Stimulated activated CD4-positive, alpha-beta T cell treated with anti-CD3 and anti-CD28 coated beads, Interleukin-4, amount 100 ng/mL, for 48 hours (primary cell): ENCODE results near the gene DOC2A.
"Not testable (repeated sequence)": the region's sequence is repeated elsewhere in the genome, so short reads cannot be mapped to it uniquely, and the experiment has no call there.

Experiments used
- DNase-seq, 2 donors: peaks; one replicate each; pipeline ENCODE4 v3.0.0-alpha.2; 2020; ENCODE audit warnings: low read depth in 2 of 2

Gene DOC2A

DNA sequence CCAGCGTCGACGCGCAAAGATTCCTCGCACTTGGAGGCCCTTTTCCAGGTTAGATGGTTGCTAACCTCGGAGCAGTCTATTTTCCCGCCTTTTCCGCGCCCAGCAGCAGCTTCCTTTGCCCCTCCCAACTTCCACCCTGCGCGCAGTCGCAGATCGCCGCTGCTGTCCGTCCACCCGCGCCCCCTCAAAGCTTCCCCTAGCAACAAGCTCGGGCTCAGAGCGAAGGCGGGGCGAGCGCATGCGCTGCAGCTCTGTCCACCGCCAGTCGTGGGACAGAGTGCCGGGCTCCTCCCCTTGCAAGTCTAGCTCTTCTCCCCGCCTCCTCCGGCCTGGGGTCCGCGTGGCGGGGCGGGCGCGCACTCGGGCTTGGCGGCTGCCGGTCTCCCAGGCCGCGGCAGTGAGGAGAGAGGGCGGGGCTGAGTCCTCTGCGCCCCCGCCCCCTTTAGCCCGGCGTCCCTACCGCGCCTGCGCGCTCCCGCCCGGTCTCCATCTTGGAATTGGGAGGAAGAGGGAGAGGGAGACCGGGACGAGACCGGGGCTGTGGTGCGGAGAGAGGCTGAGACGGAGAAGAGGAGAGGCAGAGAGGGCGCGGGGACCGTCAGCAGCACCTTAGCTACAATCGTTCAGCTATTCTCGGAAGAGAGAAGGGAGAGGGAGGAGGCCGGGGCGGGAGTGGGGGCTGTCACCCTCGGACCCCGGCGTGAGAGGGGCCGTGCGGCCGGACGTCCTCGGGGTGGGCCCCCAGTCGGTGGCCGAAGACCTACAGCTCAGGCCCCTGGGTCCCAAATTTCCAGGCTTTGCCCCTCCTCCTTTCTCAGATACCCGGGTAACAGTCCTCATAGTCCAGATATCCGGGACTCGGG lies 37.2 kb downstream of the DOC2A start, which contains the start of gene TAOK2:
TSS of gene TAOK2 (plus strand) at position 485 of the 863 bp plus-strand sequence. CDS start 3,905 bp downstream, outside the sequence.
- peak; percentile 93 to 96 for DNase-seq

DNA sequence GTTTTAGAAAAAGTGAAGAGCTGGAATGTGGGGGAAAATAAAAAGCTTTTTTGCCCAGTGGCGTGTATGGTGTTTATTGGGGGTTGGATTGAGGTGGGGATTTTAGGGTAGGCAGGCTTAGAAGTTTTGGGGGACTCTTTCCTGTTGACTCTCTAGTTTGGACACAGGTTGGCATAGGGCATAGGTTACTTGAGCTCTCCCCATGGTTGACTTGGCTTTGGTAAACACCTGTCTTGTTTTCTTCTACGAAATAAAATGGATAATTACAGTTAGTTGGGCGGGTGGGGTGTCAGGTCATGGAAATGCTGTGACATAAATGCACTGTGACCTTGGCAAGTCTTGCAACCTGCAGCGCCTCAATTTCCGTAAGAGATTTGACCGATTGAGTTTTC lies 37.8 kb downstream of the DOC2A start:
- DNase-seq, result no peak

DNA sequence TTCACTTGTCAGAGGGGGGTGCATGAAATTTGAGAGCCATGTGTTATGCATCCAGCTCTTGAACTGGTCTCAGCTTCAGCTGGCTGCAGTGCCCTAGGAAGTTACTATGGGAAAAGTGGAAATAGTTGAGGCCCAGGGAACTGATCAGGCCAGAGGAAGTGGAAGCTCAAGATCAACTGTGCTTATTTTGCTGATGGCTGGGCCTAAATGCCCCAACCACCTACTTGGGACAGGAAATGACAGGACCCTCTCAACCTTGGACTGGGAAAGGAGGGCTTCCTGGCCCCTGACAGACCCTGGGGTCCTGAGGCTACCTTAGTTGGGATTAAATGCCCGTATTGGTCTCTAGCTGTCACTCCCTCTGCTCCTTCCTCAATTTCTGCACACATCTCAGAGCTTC lies 38.3 kb downstream of the DOC2A start:
- DNase-seq, result no peak

DNA sequence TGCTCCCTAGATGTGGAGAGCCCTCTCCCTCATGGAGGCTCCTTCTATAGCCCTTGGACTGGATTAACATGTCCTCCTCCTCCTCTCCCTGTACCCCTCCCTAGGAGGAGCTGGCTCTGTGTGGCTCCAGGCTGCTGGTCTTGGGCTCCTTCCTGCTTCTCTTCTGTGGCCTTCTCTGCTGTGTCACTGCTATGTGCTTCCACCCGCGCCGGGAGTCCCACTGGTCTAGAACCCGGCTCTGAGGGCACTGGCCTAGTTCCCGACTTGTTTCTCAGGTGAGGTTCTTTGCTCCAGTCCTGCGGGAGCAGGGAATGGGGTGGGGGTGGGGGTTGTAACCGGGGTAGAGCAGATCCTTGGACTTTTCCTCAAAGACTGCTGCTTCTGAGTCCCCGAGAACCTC lies 39.5 kb downstream of the DOC2A start:
- no peak for DNase-seq

DNA sequence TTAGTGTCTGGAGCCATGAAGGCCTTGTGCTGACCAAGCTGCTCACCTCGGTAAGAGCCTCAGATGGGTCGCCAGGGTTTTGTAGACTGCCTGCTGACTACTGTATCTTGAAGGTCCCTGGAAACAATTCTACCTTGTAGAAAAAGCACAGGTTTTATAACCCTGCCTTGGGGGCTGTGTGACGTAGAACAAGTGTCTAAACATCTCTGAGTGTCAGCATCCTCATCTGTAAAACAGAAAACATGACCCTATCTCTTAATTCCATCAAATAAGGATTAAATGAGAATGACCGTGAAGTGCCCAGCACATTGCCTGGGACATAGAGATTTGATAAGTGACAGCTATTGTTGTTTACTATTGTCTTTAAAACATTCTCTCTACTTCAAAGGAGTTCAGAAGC lies 42.6 kb downstream of the DOC2A start:
- DNase-seq, result no peak

DNA sequence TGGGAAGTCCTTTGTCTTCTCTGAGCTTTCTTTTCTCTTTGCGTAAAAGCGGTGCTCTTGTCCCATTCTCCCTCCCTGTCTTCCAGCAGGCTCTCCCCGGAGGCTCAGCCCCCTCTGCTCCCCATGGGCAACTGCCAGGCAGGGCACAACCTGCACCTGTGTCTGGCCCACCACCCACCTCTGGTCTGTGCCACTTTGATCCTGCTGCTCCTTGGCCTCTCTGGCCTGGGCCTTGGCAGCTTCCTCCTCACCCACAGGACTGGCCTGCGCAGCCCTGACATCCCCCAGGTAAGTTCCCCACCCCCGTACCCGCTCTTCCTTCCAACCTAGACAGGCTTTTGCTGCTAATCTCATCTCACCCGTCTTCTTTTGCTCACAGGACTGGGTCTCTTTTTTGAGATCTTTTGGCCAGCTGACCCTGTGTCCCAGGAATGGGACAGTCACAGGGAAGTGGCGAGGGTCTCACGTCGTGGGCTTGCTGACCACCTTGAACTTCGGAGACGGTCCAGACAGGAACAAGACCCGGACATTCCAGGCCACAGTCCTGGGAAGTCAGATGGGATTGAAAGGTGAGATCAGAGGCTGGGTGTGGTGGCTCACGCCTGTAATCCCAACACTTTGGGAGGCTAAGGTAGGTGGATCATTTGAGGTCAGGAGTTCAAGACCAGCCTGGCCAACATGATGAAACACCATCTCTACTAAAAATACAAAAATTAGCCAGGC lies 47.6 kb downstream of the DOC2A start:
- DNase-seq, result no peak

DNA sequence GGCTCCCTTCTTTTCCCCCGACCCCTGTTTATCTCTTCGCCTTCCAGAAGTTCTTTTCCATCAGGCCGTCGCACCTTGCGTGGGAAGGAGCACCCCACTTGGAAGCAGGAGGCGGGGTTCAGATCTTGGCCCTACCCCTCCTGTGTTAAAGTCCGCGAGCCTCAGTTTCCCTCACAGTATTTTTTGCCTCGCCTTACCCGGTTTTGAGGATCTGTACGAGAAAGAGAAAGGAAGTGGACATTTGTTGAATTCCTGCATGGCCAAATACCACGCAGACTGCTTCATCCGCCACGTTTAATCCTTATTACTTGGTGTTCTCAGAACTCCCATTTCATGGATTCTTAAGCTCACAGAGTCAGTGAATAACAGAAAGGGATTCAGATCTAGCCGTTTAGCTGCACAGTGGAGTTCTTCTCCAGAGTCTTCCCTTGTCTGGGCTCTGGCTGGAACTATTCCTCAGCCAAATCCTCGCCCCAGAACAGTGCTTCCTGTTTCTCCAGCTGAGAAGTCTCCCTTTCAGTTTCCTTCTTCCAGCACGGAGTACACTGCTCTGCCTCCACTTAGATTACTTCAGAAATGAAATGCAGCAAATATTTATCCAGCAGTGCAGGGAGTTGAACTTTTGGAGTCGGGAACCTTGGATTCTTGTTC lies 48.4 kb downstream of the DOC2A start:
- no peak for DNase-seq

DNA sequence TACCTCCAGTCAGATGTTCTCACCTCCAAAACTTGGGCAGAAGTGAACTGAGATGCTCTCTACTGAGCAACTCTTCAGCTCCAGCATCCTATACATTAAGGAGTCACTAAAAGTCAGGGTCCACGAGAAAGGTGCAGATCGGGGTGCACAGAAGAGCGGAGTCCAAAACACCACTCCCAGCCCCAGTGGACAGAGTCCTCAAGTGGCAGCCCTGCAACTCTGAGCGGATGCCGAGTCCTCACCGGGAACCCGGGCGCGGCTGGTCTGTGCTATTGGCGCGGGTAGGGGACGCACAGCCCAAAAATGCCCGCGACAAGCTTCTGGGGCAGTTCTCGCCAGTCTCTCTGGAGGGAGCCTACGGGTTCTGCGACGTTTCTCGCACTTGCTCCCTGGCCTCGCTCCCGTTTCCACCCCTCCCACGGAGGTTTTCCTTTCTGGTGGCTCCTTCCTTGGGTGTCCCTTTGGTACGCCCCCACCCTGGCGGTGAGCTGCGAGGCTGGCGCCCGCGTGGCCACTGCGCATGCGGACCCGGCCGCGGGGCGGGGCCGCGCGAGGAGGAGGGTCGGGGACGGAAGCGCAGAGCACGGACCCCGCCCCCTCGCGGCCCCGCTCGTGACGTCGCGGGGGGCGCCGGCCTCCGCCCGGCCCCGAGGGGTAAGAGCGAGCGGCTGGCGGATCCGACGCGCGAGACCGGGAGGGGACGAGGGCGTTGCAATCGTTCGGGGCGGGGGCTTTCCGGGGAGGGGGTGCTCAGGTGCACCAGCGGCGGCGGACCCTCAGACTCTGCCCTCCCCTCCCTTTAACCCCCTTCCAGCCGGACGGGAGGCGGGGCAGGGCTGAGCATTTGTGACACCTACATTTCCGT lies 49.1 kb downstream of the DOC2A start, which contains the start of gene TMEM219:
TSS of gene TMEM219 (plus strand) at position 601 of the 865 bp plus-strand sequence. CDS start 1,065 bp downstream, outside the sequence.
- peak; percentile 90 to 91 for DNase-seq

DNA sequence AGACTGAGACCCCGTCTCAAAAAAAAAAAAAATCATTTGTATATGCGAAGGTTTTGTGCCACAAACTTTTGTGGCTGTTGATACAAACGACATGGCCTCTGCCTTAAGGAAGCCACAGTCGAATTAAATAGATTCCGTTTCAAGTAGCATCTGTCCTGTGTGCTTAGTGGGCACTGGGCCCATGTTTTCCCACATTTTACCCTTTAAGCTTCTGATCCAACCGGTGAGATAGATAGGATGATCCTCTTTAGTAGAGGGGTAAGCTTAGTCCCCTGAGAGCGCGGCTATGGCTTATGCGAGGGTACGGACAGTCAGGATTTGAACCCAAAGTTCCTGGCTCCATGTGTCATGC lies 49.7 kb downstream of the DOC2A start:
- DNase-seq, result no peak

DNA sequence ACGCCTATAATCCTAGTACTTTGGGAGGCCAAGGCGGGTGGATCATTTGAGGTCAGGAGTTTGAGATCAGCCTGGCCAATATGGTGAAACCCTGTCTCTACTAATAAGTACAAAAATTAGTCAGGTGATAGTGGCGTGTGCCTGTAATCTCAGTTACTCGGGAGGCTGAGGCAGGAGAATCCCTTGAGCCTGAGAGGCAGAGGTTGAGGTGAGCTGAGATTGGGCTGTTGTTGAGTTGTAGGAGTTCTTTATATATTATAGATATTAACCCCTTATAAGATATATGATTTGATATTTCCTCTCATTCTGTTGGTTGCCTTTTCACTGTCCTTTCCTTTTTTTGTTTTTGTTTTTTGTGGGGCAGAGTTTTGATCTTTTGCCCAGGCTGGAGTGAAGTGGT lies 51.0 kb downstream of the DOC2A start:
- DNase-seq, result not testable (repeated sequence)

DNA sequence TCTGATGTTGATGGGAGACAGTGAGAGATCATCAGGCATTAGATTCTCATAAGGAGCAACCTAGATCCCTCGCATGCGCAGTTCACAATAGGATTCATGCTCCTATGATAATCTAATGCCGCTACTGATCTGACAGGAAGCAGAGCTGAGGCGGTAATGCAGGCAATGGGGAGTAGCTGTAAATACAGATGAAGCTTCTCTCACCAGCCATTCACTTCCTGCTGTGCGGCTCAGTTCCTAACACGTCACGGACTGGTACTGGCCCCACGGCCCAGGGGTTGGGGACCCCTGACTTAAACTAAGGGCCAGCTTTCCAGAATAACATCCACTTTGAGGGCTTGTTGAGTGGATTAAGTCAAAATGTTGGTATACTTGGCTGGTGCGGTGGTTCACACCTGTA lies 51.5 kb downstream of the DOC2A start:
- DNase-seq, result no peak

DNA sequence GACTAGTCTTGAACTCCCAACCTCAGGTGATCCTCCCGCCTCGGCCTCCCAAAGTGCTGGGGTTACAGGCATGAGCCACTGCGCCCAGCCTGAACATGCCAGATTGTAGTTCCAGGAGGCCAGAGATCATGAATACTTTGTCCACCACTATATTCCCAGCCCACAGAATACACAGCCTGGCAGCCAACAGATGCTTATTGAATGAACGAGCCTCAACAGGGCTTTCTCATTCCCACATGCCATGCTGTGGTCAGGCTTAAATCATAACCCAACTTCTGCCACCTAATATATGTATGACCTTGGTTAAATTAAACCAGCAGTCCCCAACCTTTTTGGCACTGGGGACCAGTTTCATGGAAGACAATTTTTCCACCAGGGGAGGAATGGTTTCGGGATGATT lies 52.1 kb downstream of the DOC2A start:
- no peak for DNase-seq
